ENCODE measurements around the gene PTGS1.

- TF ChIP-seq, protein P1, sequence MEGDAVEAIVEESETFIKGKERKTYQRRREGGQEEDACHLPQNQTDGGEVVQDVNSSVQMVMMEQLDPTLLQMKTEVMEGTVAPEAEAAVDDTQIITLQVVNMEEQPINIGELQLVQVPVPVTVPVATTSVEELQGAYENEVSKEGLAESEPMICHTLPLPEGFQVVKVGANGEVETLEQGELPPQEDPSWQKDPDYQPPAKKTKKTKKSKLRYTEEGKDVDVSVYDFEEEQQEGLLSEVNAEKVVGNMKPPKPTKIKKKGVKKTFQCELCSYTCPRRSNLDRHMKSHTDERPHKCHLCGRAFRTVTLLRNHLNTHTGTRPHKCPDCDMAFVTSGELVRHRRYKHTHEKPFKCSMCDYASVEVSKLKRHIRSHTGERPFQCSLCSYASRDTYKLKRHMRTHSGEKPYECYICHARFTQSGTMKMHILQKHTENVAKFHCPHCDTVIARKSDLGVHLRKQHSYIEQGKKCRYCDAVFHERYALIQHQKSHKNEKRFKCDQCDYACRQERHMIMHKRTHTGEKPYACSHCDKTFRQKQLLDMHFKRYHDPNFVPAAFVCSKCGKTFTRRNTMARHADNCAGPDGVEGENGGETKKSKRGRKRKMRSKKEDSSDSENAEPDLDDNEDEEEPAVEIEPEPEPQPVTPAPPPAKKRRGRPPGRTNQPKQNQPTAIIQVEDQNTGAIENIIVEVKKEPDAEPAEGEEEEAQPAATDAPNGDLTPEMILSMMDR (IDR thresholded peaks at IDR 0.05): no peak
- no peak for TF ChIP-seq POLR2A (IDR thresholded peaks at IDR 0.05)
- no peak for TF ChIP-seq POLR2AphosphoS5 (IDR thresholded peaks at IDR 0.05)
Observed at GRCh38 chr9:122338994-122339393, 31.8 kb upstream of the PTGS1 start.

Measured in prostate gland (tissue), 2 donors.